ENCODE data around the gene MEPCE. TPM values are rescaled to one million over a fixed set of nuclear protein-coding genes. Genes with fewer than 3 reads are reported as not detected.
A peak's percentile ranks its signal among the peaks of the same experiment; 100 is the strongest.

The MEPCE gene
- total RNA-seq, 4 donors from 2014 or later: 21.2 to 44.9 (median 40.6) TPM

DNA sequence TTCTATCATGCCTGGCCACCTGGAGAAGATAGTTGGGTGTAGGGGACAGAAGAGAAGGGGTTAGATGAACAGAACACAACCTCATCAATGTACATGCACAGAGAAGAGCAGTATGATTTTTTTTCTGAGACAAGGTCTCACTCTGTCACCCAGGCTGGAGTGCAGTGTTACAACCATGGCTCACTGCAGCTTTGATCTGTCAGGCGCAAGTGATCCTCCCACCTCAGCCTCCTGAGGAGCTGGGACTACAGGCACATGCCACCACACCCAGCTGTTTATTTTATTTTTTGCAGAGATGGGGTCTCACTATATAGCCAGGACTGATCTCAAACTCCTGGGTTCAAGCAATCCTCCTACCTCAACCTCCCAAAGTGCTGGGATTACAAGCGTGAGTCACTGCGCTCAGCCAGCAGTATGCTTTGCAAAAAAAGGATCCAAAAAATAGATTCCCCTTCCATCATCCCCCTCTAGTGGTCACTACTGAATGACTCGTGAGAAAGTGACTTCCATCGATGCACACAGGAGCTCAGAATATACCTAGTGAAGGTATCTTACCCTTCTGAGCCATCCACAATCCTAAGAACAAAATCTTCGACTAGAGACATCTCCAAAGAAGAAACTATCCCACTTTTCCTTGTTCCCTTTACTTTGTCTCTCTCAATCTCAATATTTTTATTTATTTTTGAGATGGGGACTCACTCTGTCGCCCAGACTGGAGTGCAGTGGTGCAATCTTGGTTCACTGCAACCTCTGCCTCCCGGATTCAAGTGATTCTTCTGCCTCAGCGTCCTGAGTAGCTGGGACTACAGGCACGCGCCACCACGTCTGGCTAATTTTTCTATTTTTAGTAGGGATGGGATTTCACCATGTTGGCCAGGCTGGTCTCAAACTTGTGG, 22.1 kb upstream of the MEPCE start:
- H3K4me1 ChIP-seq: peaks cover 0 to 4% (median 0%) of the 10 kb centered on the region in 4 donors
- H3K9me3 ChIP-seq: no peaks in the 10 kb centered on the region
- 55% methylated on average over 12 of the region's 12 CpGs for WGBS
- H3K36me3 ChIP-seq: peaks cover 0 to 17% (median 0%) of the 10 kb centered on the region in 4 donors
- H3K4me3 ChIP-seq: no peak overlapping the region
- H3K27ac ChIP-seq (replicated peaks in 1 of 4): no peak overlapping the region
- H3K27me3 ChIP-seq: no peaks in the 10 kb centered on the region
- DNase-seq (ENCODE audit: extremely low spot score): no peak
- TF ChIP-seq POLR2A (IDR thresholded peaks at IDR 0.05; ENCODE audit: low read depth): no peak
- TF ChIP-seq, protein P1, sequence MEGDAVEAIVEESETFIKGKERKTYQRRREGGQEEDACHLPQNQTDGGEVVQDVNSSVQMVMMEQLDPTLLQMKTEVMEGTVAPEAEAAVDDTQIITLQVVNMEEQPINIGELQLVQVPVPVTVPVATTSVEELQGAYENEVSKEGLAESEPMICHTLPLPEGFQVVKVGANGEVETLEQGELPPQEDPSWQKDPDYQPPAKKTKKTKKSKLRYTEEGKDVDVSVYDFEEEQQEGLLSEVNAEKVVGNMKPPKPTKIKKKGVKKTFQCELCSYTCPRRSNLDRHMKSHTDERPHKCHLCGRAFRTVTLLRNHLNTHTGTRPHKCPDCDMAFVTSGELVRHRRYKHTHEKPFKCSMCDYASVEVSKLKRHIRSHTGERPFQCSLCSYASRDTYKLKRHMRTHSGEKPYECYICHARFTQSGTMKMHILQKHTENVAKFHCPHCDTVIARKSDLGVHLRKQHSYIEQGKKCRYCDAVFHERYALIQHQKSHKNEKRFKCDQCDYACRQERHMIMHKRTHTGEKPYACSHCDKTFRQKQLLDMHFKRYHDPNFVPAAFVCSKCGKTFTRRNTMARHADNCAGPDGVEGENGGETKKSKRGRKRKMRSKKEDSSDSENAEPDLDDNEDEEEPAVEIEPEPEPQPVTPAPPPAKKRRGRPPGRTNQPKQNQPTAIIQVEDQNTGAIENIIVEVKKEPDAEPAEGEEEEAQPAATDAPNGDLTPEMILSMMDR (IDR thresholded peaks at IDR 0.05): peak; percentile 51 to 55 (median 53)
- intact Hi-C loops (cut with DNase I): loop anchor here (5.0 kb wide), 1 partner anchor 50 kb away; the partner anchor contains the start of gene PILRB

DNA sequence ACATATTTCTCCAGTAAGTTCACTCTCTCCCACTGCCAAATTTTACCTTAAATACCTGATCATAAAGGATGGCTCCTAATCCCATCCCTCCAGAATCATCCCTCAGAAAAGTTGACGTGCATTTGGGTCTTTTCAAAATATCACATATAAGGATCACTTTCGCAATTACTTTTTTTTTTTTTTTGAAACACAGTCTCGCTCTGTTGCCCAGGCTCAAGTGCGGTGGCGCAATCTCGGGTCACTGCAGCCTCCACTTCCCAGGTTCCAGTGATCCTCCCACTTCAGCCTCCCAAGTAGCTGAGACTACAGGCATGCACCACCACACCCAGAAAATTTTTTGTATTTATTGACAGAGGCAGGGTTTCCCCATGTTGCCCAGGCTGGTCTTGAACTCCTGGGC, 18.5 kb upstream of the MEPCE start:
- intact Hi-C loops (cut with DNase I): no loop called here
- Histone ChIP-seq H3K9me3 (no peaks in the 10 kb centered on the region), H3K27me3 (no peaks in the 10 kb centered on the region), H3K4me3 (no peak overlapping the region), H3K36me3 (peaks cover 0 to 11% (median 0%) of the 10 kb centered on the region in 4 donors), H3K27ac (replicated peaks in 1 of 4) (no peak overlapping the region), H3K4me1 (peaks cover 0 to 4% (median 0%) of the 10 kb centered on the region in 4 donors)
- 92% methylated on average over 6 of the region's 6 CpGs for WGBS
- TF ChIP-seq, protein P1 (IDR thresholded peaks at IDR 0.05): no peak
- TF ChIP-seq POLR2A (IDR thresholded peaks at IDR 0.05; ENCODE audit: low read depth): no peak
- TF ChIP-seq POLR2AphosphoS5 (IDR thresholded peaks at IDR 0.05): no peak
- no peak for TF ChIP-seq EP300 (IDR thresholded peaks at IDR 0.05)
- DNase-seq (ENCODE audit: extremely low spot score): no peak

DNA sequence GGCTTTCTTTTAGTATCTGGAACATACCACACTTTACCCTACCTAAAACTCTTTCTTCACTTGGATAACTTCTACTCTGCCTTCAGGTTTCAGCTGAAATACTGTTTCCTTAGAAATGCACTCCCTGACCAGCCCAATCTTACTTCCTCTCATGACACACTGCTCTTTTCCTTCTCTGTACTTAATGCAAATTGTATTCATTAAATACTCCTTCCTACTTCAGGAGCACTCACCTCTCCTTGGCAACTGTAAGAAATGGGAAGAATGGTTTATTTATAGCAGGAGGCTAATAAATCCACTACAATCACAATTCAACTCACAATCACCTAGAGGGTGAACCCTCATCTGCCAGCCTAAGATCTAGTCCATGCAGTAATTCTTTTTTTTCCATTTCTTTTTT, 16.3 kb upstream of the MEPCE start:
- intact Hi-C loops (cut with DNase I): no loop called here
- no peaks in the 10 kb centered on the region for H3K27me3 ChIP-seq
- H3K4me3 ChIP-seq: no peak overlapping the region
- DNase-seq (ENCODE audit: extremely low spot score): no peak
- H3K36me3 ChIP-seq: peaks cover 0 to 13% (median 0%) of the 10 kb centered on the region in 4 donors
- TF ChIP-seq POLR2AphosphoS5 (IDR thresholded peaks at IDR 0.05) (no peak), EP300 (IDR thresholded peaks at IDR 0.05) (no peak), POLR2A (IDR thresholded peaks at IDR 0.05; ENCODE audit: low read depth) (no peak)
- TF ChIP-seq, protein P1 (IDR thresholded peaks at IDR 0.05): no peak
- no peak overlapping the region for H3K27ac ChIP-seq (replicated peaks in 1 of 4)
- H3K9me3 ChIP-seq: no peaks in the 10 kb centered on the region
- H3K4me1 ChIP-seq: no peaks in the 10 kb centered on the region

DNA sequence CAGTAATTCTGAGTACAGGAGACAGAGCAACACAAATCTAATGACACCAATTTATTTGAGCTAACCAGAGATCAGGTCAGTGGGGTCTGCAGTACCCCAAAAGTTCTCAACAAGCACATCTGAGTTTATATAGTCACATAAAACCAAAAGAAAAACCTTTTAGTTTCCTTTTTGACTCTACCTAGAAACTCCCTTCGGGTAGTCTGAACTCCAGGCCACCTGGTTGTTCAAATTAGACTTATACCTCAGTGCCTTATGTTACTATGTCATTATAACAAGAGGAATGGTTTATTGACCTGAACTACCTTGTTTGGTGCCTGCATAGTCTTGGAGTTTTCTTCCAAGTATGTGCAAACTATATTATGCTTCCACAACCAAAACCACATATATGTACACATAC, 15.7 kb upstream of the MEPCE start:
- DNase-seq (ENCODE audit: extremely low spot score): no peak
- H3K27me3 ChIP-seq: no peaks in the 10 kb centered on the region
- H3K9me3 ChIP-seq: no peaks in the 10 kb centered on the region
- intact Hi-C loops (cut with DNase I): no loop called here
- no peak overlapping the region for H3K27ac ChIP-seq (replicated peaks in 1 of 4)
- H3K36me3 ChIP-seq: peaks cover 0 to 10% (median 0%) of the 10 kb centered on the region in 4 donors
- no peak overlapping the region for H3K4me3 ChIP-seq
- no peaks in the 10 kb centered on the region for H3K4me1 ChIP-seq
- WGBS: 73% methylated on average over 1 of the region's 1 CpG
- TF ChIP-seq EP300 (IDR thresholded peaks at IDR 0.05) (no peak), POLR2AphosphoS5 (IDR thresholded peaks at IDR 0.05) (no peak), POLR2A (IDR thresholded peaks at IDR 0.05; ENCODE audit: low read depth) (no peak)
- TF ChIP-seq, protein P1 (IDR thresholded peaks at IDR 0.05): no peak
